Spleen (tissue), 11 donors: Measurements from ENCODE around the gene LSM3. TPM values are rescaled to one million over a fixed set of nuclear protein-coding genes. Genes with fewer than 3 reads are reported as not detected.

Experiments used
- DNase-seq: peaks from one replicate; pipeline ENCODE4 v3.0.0-alpha.2; 2020
- H3K27ac ChIP-seq, 8 donors: fragments of 200-600 bp; sonication (generic) in 7 of 8; 1 replicate in 4 of 8; 2 replicates in 4 of 8; pipeline versions ENCODE4 v1.5.0 to v1.8.0; 2016 to 2021; ENCODE audit warnings: inconsistent platforms in 4 of 8, mild to moderate bottlenecking in 4 of 8, moderate library complexity in 1 of 8
- H3K27me3 ChIP-seq, 7 donors: fragments of 200-600 bp; sonication (generic) in 6 of 7; replicated peaks in 1 of 7; 1 replicate in 4 of 7; 2 replicates in 3 of 7; pipeline versions ENCODE4 v1.5.0 to v1.8.0; 2016 to 2021; ENCODE audit warnings: inconsistent platforms in 3 of 7, mild to moderate bottlenecking in 1 of 7
- H3K36me3 ChIP-seq, 6 donors: fragments of 200-600 bp; sonication (generic) in 5 of 6; 1 replicate in 4 of 6; 2 replicates in 2 of 6; pipeline versions ENCODE4 v1.5.0 to v1.8.0; 2016 to 2021; ENCODE audit warnings: inconsistent platforms in 2 of 6
- H3K4me1 ChIP-seq, 6 donors: fragments of 200-600 bp; sonication (generic) in 5 of 6; 1 replicate in 3 of 6; 2 replicates in 3 of 6; pipeline versions ENCODE4 v1.5.0 to v1.8.0; 2016 to 2021; ENCODE audit warnings: inconsistent platforms in 3 of 6
- H3K4me3 ChIP-seq, 8 donors: fragments of 200-600 bp; sonication (generic) in 7 of 8; 1 replicate in 4 of 8; 2 replicates in 4 of 8; pipeline versions ENCODE4 v1.5.0 to v1.8.0; 2016 to 2021; ENCODE audit warnings: inconsistent platforms in 4 of 8, mild to moderate bottlenecking in 4 of 8, moderate library complexity in 2 of 8
- H3K9me3 ChIP-seq, 8 donors: fragments of 200-600 bp; sonication (generic) in 7 of 8; 1 replicate in 4 of 8; 2 replicates in 4 of 8; pipeline versions ENCODE4 v1.5.0 to v1.8.0; 2016 to 2021; ENCODE audit warnings: inconsistent platforms in 4 of 8
- CTCF ChIP-seq, 11 experiments: fragments of 200-600 bp in 7 of 11; fragments of 450-650 bp in 4 of 11; sonication (generic) in 4 of 11; IDR thresholded peaks in 8 of 11; conservative IDR thresholded peaks in 3 of 11; 1 replicate in 7 of 11; 2 replicates in 4 of 11; pipeline versions ENCODE4 v1.4.0 to v1.8.0; 2016 to 2021; ENCODE audit warnings: antibody characterized with exemption in 11 of 11, inconsistent platforms in 4 of 11, mild to moderate bottlenecking in 1 of 11
- POLR2A ChIP-seq, 3 donors: fragments of 450-650 bp; IDR thresholded peaks; one replicate each; pipeline ENCODE4 v1.5.1; 2017; ENCODE audit warnings: antibody characterized with exemption in 3 of 3, mild to moderate bottlenecking in 1 of 3
- POLR2AphosphoS5 ChIP-seq, 3 donors: sonication (generic); formaldehyde crosslinking; IDR thresholded peaks; one replicate each; pipeline ENCODE4 v1.5.1; 2017; ENCODE audit warnings: antibody characterized with exemption in 3 of 3
- WGBS, 5 donors: extraction: QIAGEN DNeasy Blood & Tissue Kit in 3 of 5; methylation state at CpG; one replicate each; pipeline versions ENCODE4 v1.1.5 to v1.1.7; 2013 to 2018; 5-methylcytosine and 5-hydroxymethylcytosine counted together
- intact Hi-C: fragments of 100-400 bp; cut with DNase I; formaldehyde crosslinking; loops from one replicate; pipeline ENCODE4 v1.15.0; 2023; ENCODE audit warnings: low total_unique reads
- polyA plus RNA-seq, 3 donors: library from polyadenylated mRNA; stranded (reverse); fragments of 200-250 nt; gene quantifications; one replicate each; pipeline ENCODE4 v1.2.1, GENCODE V29; 2013
- total RNA-seq, 7 donors: library from RNA; depleted of rRNA in 3 of 7; stranded (reverse); fragments of >200 nt in 3 of 7; fragmentation: NEBNext Ultra II Directional in 4 of 7; extraction: Animal tissue kit (Norgen Biotek cat#: 25700) in 4 of 7; gene quantifications; one replicate each; pipeline versions ENCODE4 v1.1.0 to v1.2.1, GENCODE V29; 2016 to 2021
- donor health status: healthy with polysubstance abuse.
- donor health status: DM: no; HTN: no; CAD: no; lungs with moderate emphysema.
- donor health status: DM: no; HTN: no; CAD: no.
- donor health status: Bipolar disorder and iron deficiency.
- donor health status: healthy.
- donor health status: DM: no; HTN: no; CAD: no.
- donor health status: DM: yes; HTN: yes; CAD: no.

Gene LSM3
- total and polyA plus RNA-seq, 10 donors, result 7.5 to 15.8 (median 9.7) TPM

- WGBS, 5 donors, result 48 to 65% (median 49%) methylated on average over 11 of the region's 11 CpGs
- H3K4me3 ChIP-seq, result no peak overlapping the region
Measured at GRCh38 chr3:14204515-14205284, 26.1 kb downstream of the LSM3 start.

GRCh38 chr3:14206548-14207177 is 28.0 kb downstream of the LSM3 start:
- intact Hi-C loops, result no loop called here
- no peak overlapping the region for H3K27ac ChIP-seq
- H3K4me3 ChIP-seq, result no peak overlapping the region
- H3K4me1 ChIP-seq, result peaks cover 4 to 36% (median 18%) of the 10 kb centered on the region in 6 donors
- H3K36me3 ChIP-seq, result no peaks in the 10 kb centered on the region
- H3K9me3 ChIP-seq, result no peaks in the 10 kb centered on the region
- H3K27me3 ChIP-seq, result no peaks in the 10 kb centered on the region
- DNase-seq, result no peak
- TF ChIP-seq POLR2AphosphoS5 (IDR thresholded peaks at IDR 0.05) (no peak), CTCF (IDR thresholded peaks at IDR 0.05 in 8 of 11, conservative IDR thresholded peaks at IDR 0.05 in 3 of 11) (no peak)
- 78 to 94% (median 88%) methylated on average over 6 of the region's 6 CpGs for WGBS, 5 donors

More at GRCh38 chr3:14204515-14205284, 26.1 kb downstream of the LSM3 start:
- Histone ChIP-seq H3K27me3 (no peaks in the 10 kb centered on the region), H3K9me3 (no peaks in the 10 kb centered on the region), H3K27ac (peak overlapping the region in 7 of 8 donors; percentile 56 to 74 (median 68)), H3K36me3 (peaks cover 0 to 8% (median 6%) of the 10 kb centered on the region in 6 donors), H3K4me1 (peaks cover 4 to 36% (median 18%) of the 10 kb centered on the region in 6 donors)
- intact Hi-C loops, result loop anchor here (5.0 kb wide), 1 partner anchor 263 kb away; no protein-coding TSS in a partner anchor
- no peak for DNase-seq
- TF ChIP-seq POLR2AphosphoS5 (IDR thresholded peaks at IDR 0.05), result peak in 2 of 3 donors; percentile 42 to 65
- no peak for TF ChIP-seq POLR2A (IDR thresholded peaks at IDR 0.05)

GRCh38 chr3:14208168-14208567 is 29.6 kb downstream of the LSM3 start:
- Histone ChIP-seq H3K27me3 (no peaks in the 10 kb centered on the region), H3K4me1 (peaks cover 0 to 23% (median 12%) of the 10 kb centered on the region in 6 donors), H3K27ac (no peak overlapping the region), H3K4me3 (no peak overlapping the region), H3K36me3 (no peaks in the 10 kb centered on the region), H3K9me3 (no peaks in the 10 kb centered on the region)
- 82 to 93% (median 91%) methylated on average over 4 of the region's 4 CpGs for WGBS, 5 donors
- intact Hi-C loops, result no loop called here
- no peak for TF ChIP-seq POLR2AphosphoS5 (IDR thresholded peaks at IDR 0.05)
- no peak for TF ChIP-seq CTCF (IDR thresholded peaks at IDR 0.05 in 8 of 11, conservative IDR thresholded peaks at IDR 0.05 in 3 of 11)
- no peak for TF ChIP-seq POLR2A (IDR thresholded peaks at IDR 0.05)
- DNase-seq, result no peak

GRCh38 chr3:14208977-14209394 is 30.4 kb downstream of the LSM3 start:
- WGBS, 5 donors, result 68 to 83% (median 76%) methylated on average over 5 of the region's 5 CpGs

More at GRCh38 chr3:14208977-14209394, 30.4 kb downstream of the LSM3 start:
- no peak for DNase-seq
- no peak overlapping the region for H3K4me3 ChIP-seq
- intact Hi-C loops, result no loop called here
- TF ChIP-seq POLR2AphosphoS5 (IDR thresholded peaks at IDR 0.05), result no peak
- TF ChIP-seq CTCF (IDR thresholded peaks at IDR 0.05 in 8 of 11, conservative IDR thresholded peaks at IDR 0.05 in 3 of 11), result no peak
- TF ChIP-seq POLR2A (IDR thresholded peaks at IDR 0.05), result no peak
- H3K27ac ChIP-seq, result no peak overlapping the region
- H3K9me3 ChIP-seq, result no peaks in the 10 kb centered on the region
- H3K4me1 ChIP-seq, result peaks cover 0 to 15% (median 5%) of the 10 kb centered on the region in 6 donors
- no peaks in the 10 kb centered on the region for H3K36me3 ChIP-seq
- no peaks in the 10 kb centered on the region for H3K27me3 ChIP-seq
